GM23248 (cell line): ENCODE results near the gene CYBRD1.

Experiments
- EZH2 ChIP-seq: fragments of 200-600 bp; sonication (generic); IDR thresholded peaks from 2 replicates; pipeline ENCODE4 v1.6.1; 2018; ENCODE audit warnings: antibody characterized with exemption, mild to moderate bottlenecking; ENCODE audit not compliant: insufficient read depth, poor library complexity, severe bottlenecking
- EZH2phosphoT487 ChIP-seq: fragments of 200-600 bp; sonication (generic); IDR thresholded peaks from 2 replicates; pipeline ENCODE4 v1.6.1; 2018; ENCODE audit warnings: antibody characterized with exemption, moderate library complexity, mild to moderate bottlenecking, low read depth; ENCODE audit not compliant: insufficient read depth

DNA sequence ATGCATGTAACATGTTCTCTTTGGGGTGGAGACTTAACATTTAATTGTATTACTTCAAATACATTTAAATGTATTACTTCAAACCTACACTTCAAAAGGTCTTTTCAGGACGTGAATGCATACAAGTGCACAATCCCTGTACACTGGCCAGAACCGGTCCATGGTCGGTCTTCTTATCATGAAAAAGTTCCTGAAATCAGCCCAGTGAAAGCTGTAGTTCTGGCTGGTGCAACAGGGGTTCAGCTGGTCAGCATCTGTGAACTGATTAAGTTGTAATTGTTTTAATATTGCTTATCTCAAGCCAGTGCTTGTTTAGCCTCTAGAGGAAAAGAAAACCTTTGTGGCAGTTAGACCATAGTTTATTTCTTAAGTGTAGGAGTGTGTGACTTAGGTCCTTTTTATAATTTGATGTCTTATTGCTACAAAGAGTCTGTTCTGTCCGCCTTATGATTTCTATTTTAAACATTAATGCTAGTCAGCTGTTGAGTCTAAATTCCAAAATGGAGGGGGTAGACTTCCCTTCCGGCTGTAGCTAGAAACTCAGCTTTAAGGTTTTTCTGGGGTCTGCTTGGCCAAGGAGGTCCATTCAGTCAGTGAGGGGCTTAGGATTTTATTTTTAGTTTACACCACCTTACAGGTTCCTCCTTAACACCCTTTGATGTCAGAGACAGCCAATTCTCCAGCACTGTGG, 768 bp upstream of the CYBRD1 start:
- TF ChIP-seq EZH2phosphoT487: no peak
- no peak for TF ChIP-seq EZH2
